Endothelial cell of umbilical vein (primary cell): ENCODE measurements around the gene STYX.

Source experiments
- CTCF ChIP-seq, 2 donors: IDR thresholded peaks; 1 replicate in 1 of 2; 2 replicates in 1 of 2; pipeline ENCODE4 v1.5.1; 2011; ENCODE audit warnings: low read length in 2 of 2, mild to moderate bottlenecking in 2 of 2, moderate library complexity in 2 of 2, control low read depth in 1 of 2, inconsistent platforms in 1 of 2, low read depth in 1 of 2; ENCODE audit not compliant: insufficient read depth in 1 of 2; ENCODE audit errors: extremely low read depth in 1 of 2
- POLR2AphosphoS5 ChIP-seq: IDR thresholded peaks from 2 replicates; pipeline ENCODE4 v1.6.1; 2012; ENCODE audit warnings: low read depth, mild to moderate bottlenecking, control low read depth, low read length, moderate library complexity; ENCODE audit not compliant: insufficient read depth
- TF ChIP-seq, protein P1 (sequence below): IDR thresholded peaks from 2 replicates; pipeline ENCODE4 v1.6.1; 2011; ENCODE audit not compliant: insufficient read depth, insufficient read length

DNA sequence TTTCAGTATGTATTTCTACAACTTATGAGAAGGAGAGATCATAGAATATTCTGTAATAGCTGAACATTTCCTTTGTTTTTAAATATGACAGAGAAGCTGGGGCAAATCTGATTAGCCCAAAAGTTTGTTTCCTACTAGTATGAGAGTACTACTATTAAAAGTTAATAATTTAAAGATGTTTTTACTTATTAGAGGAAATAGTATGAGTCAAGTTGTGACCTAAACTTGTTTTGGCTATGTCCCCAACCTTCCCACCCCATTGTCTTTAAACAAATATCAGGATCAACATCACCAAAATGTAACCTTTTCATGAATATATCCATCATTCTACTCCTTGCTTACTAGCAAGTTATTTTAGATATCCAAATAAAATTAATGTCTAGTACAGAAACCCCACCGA is 50.9 kb downstream of the STYX start:
- TF ChIP-seq POLR2AphosphoS5 (no peak), CTCF (IDR thresholded peaks at IDR 0.05; ENCODE audit: extremely low read depth in 1 of 2, insufficient read depth in 1 of 2, low read depth in 1 of 2, low read length in 2 of 2) (no peak)
- TF ChIP-seq, protein P1, sequence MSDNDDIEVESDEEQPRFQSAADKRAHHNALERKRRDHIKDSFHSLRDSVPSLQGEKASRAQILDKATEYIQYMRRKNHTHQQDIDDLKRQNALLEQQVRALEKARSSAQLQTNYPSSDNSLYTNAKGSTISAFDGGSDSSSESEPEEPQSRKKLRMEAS: no peak
